AG04449 (cell line): Measurements from ENCODE around the gene COBL.

Source experiments
- CTCF ChIA-PET: fragments of 350-600 bp; formaldehyde crosslinking; extraction: SDS; loops from one replicate; lab custom pipeline; 2021; ENCODE audit warnings: antibody characterized with exemption; lab: Yijun Ruan, JAX
- POLR2A ChIA-PET: fragments of 400-600, 350-600 bp; formaldehyde crosslinking; extraction: SDS; loops from one replicate; lab custom pipeline; 2020; ENCODE audit warnings: antibody characterized with exemption, inconsistent platforms; lab: Yijun Ruan, JAX
- DNase-seq: peaks from one replicate; pipeline ENCODE4 v3.0.0-alpha.2; 2010; ENCODE audit warnings: low read depth, low spot score
- H3K4me3 ChIP-seq: 2 replicates; pipeline ENCODE4 v1.5.1; 2011; ENCODE audit warnings: low read depth, mild to moderate bottlenecking, control low read depth, low read length
- CTCF ChIP-seq: IDR thresholded peaks from one replicate; pipeline ENCODE4 v1.5.1; 2011; ENCODE audit warnings: mild to moderate bottlenecking, moderate library complexity, low read length, control low read depth, inconsistent platforms; ENCODE audit not compliant: insufficient read depth; ENCODE audit errors: missing control alignments

The COBL gene

DNA sequence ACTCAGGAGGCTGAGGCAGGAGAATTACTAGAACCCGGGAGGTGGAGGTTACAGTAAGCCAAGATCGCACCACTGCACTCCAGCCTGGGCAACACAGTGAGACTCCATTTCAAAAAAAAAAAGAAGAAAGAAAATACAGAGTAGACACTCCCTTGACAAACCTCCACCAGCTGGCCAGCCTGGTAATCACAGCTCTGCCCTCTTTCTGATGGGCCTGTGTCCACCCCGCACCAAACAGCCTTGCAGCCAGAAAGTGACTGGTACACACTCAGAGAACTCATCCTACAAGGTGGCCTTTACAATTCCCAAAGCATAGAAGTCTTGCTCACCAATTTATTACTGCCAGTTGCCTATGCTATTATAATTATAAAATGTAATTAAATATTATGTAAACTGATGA lies 66.6 kb downstream of the COBL start:
- CTCF ChIA-PET: no interaction called here
- DNase-seq: no peak
- no peak overlapping the region for H3K4me3 ChIP-seq
- no peak for TF ChIP-seq CTCF
- POLR2A ChIA-PET: no interaction called here

DNA sequence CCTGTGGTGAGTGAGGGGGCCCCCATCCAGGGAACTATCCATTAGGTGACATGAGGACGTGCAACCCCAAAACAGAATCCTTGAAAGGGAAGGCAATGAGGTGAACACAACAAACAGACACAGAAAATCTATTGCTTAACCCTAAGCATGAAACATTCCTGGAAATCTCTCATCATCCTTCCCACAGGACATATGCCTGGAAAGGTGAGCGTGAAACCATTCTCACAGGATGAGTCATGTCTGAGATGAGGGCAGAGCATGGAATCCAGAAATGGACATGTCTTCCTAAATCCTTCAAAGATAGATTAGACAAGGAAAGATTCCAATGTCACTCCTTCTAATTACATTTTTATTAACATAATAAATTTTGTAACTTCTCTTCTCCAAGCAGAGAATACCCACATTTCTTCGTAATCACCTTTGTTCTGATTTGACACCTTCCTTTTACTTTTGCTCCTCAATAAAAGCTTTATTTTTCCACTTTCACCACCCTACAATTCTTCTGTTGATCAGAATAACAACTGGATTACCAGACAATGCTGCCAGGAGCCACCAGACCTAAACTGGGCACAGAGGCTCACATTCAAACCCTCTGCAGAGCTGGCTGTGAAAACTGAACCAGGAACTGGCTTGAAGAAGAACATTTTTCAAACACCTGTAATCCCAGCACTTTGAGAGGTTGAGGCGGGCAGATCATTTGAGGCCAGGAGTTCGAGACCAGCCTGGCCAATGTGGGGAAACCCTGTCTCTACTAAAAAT lies 67.2 kb downstream of the COBL start:
- ChIA-PET CTCF (no interaction called here), POLR2A (no interaction called here)
- no peak for TF ChIP-seq CTCF
- DNase-seq: no peak
- no peak overlapping the region for H3K4me3 ChIP-seq

DNA sequence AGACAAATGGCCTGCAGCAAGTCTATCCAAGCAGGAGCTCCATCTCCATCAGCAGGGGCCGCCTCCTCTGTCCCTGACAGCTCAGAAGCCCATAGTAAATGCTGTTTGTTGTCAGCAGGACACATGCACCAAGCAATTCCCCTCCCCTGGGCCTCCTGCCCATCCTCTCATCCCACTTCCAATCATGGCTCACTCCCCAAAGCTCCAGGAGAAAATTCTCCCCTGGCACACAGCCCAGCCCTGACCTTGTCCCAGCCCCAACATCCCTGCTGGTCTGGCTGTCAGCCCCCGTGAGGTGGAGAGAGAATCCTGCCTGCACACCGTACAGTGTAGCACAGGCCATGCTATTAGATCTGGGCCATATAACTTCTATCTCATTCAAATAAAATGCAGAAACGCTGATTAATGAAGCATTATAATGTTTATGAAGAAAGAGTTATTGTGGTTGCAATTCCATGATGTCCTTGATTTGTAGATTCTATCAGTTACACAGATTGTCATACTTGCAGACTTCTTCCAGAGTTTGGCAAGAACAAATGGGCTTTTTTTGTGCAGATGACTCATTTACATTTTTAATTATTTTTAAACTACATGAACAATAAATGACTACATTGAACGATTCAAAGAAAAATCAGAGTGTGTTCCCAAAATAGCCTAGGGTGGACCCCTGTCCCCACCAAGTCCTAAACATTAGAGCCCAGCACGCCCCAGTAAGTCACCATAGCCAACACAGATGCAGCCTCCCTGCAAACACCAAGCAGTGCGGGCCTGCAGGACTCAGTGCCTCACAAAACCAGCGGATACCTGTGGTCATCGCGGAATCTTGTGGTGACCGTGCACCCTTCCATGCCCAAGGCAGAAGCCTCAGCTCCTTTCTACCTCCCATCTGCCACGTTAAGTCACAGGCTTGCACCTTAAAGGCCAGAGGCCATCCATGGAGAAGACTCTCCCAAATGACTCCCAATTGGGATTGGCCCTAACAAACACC lies 70.1 kb downstream of the COBL start:
- no peak for DNase-seq
- no peak overlapping the region for H3K4me3 ChIP-seq
- ChIA-PET CTCF (no interaction called here), POLR2A (no interaction called here)
- no peak for TF ChIP-seq CTCF

GRCh38 chr7:51244885-51245284 lies 71.7 kb downstream of the COBL start:
- no peak overlapping the region for H3K4me3 ChIP-seq
- no peak for DNase-seq
- TF ChIP-seq CTCF: no peak
- POLR2A ChIA-PET: no interaction called here
- CTCF ChIA-PET: no interaction called here

DNA sequence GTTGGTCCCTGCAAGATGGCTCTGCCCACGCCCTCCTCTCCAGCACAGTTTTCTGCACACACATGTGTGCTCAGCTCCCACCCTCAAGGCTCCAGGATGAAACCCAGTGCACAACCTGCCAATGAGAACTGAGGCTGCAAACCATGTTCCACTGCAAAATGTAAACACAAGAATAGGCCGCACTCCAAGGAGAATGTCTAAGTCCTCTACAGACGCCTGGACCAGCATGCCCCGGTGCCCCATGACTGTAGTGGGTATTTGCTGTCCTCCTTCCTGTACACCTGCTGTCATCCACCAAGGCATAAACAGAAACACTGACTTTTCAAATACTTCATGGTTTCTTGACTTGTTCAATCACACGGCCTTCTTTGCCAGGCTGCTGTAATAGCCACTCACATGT lies 72.6 kb downstream of the COBL start:
- no peak for TF ChIP-seq CTCF
- H3K4me3 ChIP-seq: no peak overlapping the region
- ChIA-PET CTCF (no interaction called here), POLR2A (no interaction called here)
- no peak for DNase-seq

DNA sequence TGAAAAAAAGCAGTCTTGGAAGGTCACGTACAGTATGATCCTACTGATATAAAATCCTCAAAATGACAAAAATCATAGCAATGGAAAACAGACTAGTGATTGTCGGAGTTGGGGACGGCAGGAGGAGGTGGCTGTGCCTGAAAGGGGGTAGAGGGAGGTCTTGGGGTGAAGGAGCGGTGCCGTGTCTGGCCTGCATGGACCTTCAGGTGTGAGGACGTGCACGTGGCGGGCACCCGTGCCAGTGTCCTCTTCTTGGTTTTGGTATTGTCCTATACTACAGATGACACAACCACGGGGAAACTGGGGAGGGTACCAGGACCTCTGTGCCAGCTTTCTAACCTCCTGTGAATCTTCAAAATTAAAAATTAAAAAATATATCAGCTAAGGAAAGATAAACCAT lies 73.0 kb downstream of the COBL start:
- CTCF ChIA-PET: no interaction called here
- POLR2A ChIA-PET: no interaction called here
- TF ChIP-seq CTCF: no peak
- no peak for DNase-seq
- no peak overlapping the region for H3K4me3 ChIP-seq
